Measurements from ENCODE around the gene NKG7. TPM values are rescaled to one million over a fixed set of nuclear protein-coding genes. Genes with fewer than 3 reads are reported as not detected.

NKG7 gene
- total and polyA plus RNA-seq, 2 of the 13 experiments (the other 11 are each of a cell fraction or from before 2014, with no cell fraction given): 0.40 TPM; not detected in 1

DNA sequence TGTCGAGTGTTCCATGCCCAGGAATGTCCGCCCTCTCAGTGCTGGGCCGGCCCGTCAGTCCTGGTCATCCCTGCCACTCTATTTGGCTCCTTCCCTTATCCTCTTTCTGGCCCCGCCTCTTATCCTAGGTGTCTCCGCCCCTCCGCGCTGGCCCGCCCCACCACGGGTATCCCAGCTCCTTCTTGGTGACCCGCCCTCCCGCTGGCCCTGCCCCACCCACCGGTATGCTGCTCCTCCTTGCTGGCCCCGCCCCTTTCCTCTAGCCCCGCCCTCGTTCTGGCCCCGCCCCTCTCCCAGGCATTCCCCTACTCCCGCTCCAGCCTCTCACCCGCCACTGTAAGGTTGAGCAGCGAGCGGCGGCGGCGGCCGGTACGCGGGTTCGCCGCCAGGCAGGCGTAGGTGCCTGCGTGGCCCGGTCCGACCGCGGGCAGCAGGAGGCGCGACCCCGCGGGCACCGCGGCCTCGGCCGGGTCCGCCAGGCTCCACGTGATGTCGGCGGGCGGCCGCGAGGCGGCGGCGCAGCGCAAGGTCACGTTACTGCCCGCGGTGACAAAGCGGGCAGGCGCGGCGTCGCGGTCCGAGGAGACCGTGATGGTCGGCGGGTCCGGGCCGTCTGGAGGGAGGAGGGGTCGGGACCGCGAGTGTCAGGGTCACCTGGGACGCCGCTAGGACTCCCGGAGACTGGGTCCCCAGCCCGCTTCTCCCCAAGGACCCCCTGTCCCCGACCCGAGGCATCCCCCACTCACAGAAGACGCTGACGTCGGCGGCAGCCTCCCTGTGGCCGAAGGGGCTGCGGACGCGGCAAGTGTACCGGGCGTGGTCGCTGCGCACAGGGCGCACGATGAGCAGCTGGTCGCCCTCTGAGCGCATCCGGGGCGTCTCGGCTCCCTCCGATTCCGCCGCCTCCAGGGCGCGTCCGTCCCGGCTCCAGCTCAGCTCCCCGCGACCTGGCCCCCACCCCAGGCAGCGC lies 32.5 kb downstream of the NKG7 start (continued):
- TF ChIP-seq TCF7 (IDR thresholded peaks at IDR 0.05; ENCODE audit: low read depth) (no peak), HNRNPLL (IDR thresholded peaks at IDR 0.05; ENCODE audit: low read depth, low read length, poor library complexity, severe bottlenecking) (peak; percentile 94), ZNF543 (CRISPR knock-in tag; IDR thresholded peaks at IDR 0.05) (no peak), HNRNPK (IDR thresholded peaks at IDR 0.05; ENCODE audit: low read depth, low read length, poor library complexity, severe bottlenecking) (peak; percentile 56), ZBTB4 (CRISPR knock-in tag; IDR thresholded peaks at IDR 0.05; ENCODE audit: borderline replicate concordance) (no peak), TEAD2 (CRISPR knock-in tag; IDR thresholded peaks at IDR 0.05) (no peak), TP53 (CRISPR knock-in tag; conservative IDR thresholded peaks at IDR 0.05) (no peak), HDAC6 (IDR thresholded peaks at IDR 0.05; ENCODE audit: low read depth, low read length) (no peak), ZNF709 (CRISPR knock-in tag; IDR thresholded peaks at IDR 0.05) (no peak), ZNF607 (CRISPR knock-in tag; IDR thresholded peaks at IDR 0.05; ENCODE audit: borderline replicate concordance) (no peak), MAFG (CRISPR knock-in tag; IDR thresholded peaks at IDR 0.05) (no peak), ZNF382 (CRISPR knock-in tag; IDR thresholded peaks at IDR 0.05; ENCODE audit: borderline replicate concordance) (no peak), ZC3H4 (CRISPR knock-in tag; IDR thresholded peaks at IDR 0.05; ENCODE audit: borderline replicate concordance) (no peak), ZNF446 (CRISPR knock-in tag; IDR thresholded peaks at IDR 0.05) (no peak), FOXA3 (CRISPR knock-in tag; IDR thresholded peaks at IDR 0.05) (0 out of 2 replicates have a peak, but pooled peaks have one; percentile 6), MTF1 (CRISPR knock-in tag; IDR thresholded peaks at IDR 0.05) (no peak), DNMT1 (CRISPR knock-in tag; IDR thresholded peaks at IDR 0.05) (no peak), SAFB2 (CRISPR knock-in tag; IDR thresholded peaks at IDR 0.05; ENCODE audit: borderline replicate concordance, low read depth) (no peak)
- TF ChIP-seq, protein P1, sequence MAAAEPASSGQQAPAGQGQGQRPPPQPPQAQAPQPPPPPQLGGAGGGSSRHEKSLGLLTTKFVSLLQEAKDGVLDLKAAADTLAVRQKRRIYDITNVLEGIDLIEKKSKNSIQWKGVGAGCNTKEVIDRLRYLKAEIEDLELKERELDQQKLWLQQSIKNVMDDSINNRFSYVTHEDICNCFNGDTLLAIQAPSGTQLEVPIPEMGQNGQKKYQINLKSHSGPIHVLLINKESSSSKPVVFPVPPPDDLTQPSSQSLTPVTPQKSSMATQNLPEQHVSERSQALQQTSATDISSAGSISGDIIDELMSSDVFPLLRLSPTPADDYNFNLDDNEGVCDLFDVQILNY (CRISPR knock-in tag; conservative IDR thresholded peaks at IDR 0.05): no peak
- TF ChIP-seq, protein P2, sequence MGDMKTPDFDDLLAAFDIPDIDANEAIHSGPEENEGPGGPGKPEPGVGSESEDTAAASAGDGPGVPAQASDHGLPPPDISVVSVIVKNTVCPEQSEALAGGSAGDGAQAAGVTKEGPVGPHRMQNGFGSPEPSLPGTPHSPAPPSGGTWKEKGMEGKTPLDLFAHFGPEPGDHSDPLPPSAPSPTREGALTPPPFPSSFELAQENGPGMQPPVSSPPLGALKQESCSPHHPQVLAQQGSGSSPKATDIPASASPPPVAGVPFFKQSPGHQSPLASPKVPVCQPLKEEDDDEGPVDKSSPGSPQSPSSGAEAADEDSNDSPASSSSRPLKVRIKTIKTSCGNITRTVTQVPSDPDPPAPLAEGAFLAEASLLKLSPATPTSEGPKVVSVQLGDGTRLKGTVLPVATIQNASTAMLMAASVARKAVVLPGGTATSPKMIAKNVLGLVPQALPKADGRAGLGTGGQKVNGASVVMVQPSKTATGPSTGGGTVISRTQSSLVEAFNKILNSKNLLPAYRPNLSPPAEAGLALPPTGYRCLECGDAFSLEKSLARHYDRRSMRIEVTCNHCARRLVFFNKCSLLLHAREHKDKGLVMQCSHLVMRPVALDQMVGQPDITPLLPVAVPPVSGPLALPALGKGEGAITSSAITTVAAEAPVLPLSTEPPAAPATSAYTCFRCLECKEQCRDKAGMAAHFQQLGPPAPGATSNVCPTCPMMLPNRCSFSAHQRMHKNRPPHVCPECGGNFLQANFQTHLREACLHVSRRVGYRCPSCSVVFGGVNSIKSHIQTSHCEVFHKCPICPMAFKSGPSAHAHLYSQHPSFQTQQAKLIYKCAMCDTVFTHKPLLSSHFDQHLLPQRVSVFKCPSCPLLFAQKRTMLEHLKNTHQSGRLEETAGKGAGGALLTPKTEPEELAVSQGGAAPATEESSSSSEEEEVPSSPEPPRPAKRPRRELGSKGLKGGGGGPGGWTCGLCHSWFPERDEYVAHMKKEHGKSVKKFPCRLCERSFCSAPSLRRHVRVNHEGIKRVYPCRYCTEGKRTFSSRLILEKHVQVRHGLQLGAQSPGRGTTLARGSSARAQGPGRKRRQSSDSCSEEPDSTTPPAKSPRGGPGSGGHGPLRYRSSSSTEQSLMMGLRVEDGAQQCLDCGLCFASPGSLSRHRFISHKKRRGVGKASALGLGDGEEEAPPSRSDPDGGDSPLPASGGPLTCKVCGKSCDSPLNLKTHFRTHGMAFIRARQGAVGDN (CRISPR knock-in tag; IDR thresholded peaks at IDR 0.05): peak; percentile 75

Data from HepG2 (cell line).